Medulla oblongata (tissue), 1 donor: ENCODE measurements around the gene NDNF.

Experiments
- DNase-seq: peaks from one replicate; pipeline ENCODE4 v3.0.0-alpha.2; 2015; ENCODE audit errors: extremely low spot score

The NDNF gene

DNA sequence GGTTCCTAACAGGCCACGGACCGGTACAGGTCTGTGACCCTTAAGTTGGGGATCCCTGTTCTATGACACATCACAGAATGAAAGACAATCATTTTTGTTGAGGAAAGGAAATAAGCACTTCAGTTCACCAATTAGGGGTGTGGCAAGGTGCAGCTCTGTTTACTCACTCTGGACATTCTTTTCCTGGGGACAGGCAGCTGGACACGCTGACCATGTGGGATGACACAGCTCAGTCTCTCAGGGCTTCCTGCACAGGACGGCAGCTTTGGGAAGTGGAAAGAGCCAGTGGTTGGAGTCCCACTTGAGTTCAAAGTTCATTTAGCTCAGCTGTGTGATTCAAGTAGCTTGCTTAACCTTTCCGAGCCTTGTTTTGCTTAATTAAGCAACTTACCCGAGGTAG lies 55.7 kb downstream of the NDNF start:
- no peak for DNase-seq

DNA sequence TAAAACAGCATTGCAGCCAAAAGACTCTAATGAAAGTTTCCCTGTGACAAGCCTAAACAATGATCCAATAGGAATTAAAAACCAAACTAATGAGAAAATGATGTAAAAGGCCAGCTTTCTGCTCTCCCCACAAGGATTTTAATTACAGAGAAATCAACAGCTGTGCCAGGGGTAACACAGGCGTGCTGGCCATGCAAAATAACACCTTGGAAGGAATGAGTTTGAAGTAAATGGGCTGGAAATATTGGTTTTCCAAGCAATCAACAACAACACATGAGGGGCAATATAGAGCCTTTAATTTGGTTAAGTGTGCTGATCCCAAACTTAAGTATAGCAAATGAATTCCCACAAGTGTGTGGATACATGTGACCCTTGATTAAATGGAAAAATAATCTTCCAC lies 56.9 kb downstream of the NDNF start:
- no peak for DNase-seq

DNA sequence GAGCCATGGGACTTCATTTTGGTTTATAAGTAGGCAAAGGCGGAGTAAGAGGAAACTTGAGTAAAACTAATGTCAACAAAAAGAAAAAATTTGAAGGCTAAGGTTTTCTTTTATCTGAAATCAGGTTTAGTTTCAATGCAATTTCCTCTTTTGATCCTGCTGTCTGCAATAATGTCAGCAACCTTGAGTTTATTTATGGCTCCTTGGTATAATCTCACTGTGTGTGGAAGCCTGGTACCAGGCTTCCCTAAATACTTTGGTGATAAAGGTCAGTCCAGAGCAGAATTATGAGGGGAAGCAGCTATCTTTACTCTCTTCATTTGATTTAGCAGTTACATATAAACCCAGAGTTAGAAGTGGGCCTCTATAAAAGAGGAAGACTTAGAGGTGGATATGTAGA lies 57.8 kb downstream of the NDNF start:
- DNase-seq = no peak

DNA sequence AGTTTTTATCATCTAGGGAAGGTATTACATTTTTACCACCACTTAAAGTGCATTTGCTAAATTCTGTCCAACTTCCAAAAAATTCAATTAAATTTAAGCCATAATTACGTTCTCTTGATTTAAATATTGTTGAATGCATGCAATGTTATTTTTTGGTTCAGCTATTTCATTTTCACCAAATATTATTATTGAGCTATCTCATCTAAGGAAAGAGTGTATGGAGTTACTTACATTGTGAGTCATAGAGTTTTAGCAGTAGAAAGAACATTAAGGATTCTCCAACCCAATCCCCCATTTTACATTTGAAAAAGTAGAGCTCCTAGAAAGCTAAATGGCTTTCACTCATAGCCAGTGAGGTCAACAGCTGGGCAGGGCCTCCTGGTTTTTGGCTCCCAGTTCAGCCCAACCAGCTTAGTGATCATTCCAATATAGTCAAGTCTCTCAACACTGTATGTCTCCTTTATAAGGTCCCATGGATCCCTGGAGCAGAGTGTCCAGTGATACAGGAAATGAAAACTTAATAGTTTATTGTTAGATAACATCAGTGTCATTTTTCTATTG lies 60.5 kb downstream of the NDNF start:
- DNase-seq = no peak

DNA sequence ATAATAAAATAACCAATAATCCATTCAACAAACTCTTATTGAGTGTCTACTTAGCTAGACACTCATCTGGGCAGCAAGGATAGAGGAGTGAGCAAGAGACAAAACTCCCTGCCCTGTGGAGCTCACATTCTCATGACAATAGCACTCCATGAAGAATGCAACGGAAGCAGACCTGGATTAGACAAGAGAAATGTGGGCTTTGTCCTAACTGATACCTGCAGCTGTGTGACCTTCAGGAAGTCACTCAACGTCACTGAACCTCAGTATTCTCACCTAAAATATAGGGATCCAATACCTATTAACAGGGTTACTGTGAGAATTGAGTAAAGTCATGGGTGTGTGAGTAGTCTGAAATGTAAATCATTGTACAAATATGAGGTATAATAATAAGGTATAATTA lies 61.2 kb downstream of the NDNF start:
- DNase-seq = no peak

DNA sequence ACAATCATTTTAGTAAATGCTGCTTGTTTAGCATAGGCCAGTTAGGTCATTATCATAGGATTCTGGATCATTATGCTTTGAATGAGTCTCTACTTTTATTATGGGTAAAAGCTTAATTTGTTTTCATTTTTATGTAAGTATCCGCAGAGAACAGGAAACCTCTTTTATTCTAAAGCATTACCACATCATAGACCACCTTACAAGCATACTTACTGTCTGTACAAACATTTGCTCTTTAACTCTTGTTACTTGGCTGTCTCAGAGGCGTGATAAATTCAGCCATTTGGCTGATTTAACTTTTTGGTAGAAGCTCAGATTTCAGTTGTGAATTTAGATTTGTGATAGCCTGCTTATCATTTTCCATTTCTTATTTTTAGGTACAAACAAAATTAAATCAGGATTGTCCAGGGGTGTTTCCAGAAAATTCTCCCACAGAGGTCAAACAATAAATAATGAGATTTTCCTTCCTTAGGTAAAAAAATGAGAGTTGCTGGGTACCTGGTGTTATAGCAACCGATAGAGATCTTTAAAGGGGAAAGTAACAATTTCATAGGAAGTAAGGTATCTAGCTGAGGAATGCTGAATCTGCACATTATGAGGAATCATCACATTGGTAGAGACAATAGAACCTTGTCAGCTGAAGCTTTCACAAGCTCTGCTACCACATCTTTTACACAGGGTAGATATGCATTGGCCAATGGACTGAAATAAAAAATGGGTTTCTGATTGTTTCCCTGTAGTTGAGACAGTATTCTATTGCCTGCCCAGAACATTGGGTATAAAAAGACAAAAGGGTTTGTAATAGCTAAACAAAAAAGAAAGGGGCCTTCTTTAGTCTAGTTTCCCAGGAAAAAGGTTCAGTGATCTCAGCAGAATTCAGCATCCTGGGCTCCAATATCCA lies 62.5 kb downstream of the NDNF start:
- DNase-seq = no peak

DNA sequence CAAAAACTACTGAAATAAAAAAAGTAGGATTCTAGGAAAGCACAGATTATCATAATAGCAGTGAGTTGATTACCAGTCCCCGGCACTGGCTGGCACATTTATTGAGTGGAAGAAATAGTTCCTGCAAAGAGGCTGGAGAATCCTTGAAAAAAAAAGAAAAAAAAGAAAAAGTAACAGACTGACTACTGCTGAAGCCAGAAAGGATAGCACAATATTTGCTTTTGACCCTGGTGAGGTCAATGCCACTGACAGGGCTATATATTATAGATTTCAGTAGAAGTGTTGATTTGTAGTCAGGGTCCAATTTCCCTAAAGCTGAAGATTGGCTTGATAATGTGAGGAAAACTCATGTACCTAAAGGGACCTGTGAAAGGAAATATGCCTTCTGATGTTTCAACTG lies 64.7 kb downstream of the NDNF start:
- DNase-seq = no peak

DNA sequence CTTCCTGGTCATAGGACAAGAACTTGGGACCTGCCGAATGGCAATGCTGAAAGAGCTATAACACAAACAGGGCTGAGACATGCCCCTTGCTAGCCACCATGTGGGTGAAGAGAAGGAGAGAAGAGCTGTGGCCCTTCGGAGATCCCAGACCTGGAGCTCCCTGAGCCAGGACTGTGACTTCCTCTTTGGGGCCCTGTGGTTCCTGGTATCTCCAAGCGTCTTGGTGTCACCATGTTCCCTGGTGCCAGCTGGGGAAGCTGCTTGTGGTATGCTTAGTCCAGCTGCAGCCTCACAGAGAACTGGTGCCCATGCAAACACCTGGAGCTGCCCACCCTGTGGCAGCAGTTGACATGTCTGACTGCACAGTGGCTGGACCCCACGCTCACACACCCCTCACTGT lies 68.5 kb downstream of the NDNF start:
- no peak for DNase-seq

DNA sequence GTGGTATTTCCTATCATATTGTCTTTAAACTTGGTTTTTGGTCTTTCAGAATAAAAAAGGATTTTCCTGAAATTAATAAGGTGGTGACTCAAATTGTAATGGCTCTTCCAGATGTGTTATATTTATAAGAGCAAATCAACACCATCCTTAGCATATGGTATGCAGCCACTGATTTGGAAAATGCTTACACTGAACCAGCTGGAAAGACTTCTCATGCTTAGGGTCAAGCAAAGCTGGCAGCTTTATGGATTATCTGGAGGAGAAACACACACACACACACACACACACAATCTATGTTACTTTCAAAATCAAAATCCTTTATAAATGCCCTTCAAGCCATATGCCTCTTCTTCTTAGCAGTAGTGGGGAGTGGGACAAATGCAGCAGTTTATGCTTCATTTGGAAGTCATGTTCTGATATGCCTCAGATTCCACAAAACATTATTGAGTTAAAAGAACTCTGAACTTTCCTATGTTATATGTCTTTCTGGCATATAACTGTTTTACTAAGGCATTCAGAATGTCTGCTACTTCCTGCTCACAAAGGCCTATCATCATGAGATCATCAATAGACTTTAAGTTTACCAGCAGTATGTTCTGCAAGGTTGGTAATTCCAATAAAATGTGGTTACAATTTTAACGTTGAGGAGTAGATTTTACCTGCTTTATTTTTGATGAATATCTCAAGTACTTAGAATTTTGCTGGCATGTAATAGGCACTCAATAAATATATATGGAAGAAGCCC lies 76.9 kb downstream of the NDNF start:
- DNase-seq = no peak

DNA sequence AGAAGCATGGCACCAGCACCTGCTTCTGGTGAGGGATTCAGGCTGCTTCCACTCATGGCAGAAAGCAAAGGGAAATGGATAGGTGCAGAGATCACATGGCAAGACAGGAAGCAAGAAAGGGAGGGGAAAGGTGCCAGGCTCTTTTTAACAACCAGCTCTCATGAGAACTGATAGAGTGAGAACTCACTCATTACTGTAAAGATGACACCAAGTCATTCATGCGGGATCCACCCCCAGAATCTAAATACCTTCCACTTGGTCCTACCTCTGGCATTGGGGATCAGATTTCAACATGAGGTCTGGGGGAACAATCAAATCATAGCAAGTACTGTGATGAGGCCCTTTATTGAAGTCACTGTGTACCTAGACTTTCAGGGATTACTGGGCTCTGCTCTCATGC lies 77.8 kb downstream of the NDNF start:
- no peak for DNase-seq

DNA sequence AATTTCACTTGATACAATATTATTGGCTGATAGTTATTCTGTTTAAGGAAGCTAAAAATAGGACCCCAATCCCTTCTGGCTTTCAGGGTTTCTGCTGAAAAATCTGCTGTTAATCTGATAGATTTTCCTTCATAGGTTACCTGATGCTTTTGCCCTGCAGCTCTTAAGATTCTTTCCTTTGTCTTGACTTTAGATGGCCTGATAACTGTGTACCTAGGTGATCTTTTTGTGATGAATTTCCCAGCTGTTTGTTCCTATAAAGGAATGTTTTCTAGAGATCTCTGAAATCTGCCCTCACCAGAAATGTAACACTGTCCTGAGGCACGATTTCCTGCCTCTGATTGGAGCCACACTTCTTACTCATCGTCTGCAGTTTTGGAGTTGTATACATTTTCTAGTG lies 80.5 kb downstream of the NDNF start:
- DNase-seq = no peak

DNA sequence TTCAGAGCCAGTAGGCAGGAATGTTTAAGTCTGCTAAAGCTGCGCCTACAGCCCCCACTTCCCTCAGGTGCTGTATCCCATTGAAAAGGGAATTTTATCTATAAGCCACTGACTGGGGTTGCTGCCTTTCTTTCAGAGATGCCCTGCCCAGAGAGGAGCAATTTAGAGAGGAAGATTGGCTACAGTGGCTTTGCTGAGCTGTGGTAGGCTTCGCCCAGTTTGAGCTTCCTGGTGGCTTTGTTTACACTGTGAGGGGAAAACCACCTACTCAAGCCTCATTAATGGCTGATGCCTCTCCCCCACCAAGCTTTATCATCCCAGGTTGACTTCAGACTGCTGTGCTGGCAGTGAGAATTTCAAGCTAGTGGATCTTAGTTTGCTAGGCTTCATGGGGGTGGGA lies 82.1 kb downstream of the NDNF start:
- no peak for DNase-seq
